Transverse colon (tissue), 4 donors: ENCODE measurements around the gene HPDL. TPM values are rescaled to one million over a fixed set of nuclear protein-coding genes. Genes with fewer than 3 reads are reported as not detected.

Experiments
- DNase-seq: peaks from one replicate; pipeline ENCODE4 v3.0.0-alpha.2; 2019
- H3K27ac ChIP-seq, 4 donors: fragments of 200-600 bp; sonication (generic); 2 replicates each; pipeline ENCODE4 v1.5.1; 2016 to 2018; ENCODE audit warnings: inconsistent platforms in 4 of 4
- H3K27me3 ChIP-seq: fragments of 200-600 bp; sonication (generic); 2 replicates; pipeline ENCODE4 v1.5.1; 2017; ENCODE audit warnings: inconsistent platforms
- H3K36me3 ChIP-seq, 4 donors: fragments of 200-600 bp; sonication (generic); 2 replicates each; pipeline ENCODE4 v1.5.1; 2017 to 2019; ENCODE audit warnings: inconsistent platforms in 4 of 4
- H3K4me1 ChIP-seq, 4 donors: fragments of 200-600 bp; sonication (generic); 2 replicates each; pipeline ENCODE4 v1.5.1; 2017 to 2020; ENCODE audit warnings: inconsistent platforms in 4 of 4
- H3K4me3 ChIP-seq, 4 donors: fragments of 200-600 bp; sonication (generic); 1 replicate in 1 of 4; 2 replicates in 3 of 4; pipeline versions ENCODE4 v1.5.1 to v1.6.1; 2017 to 2019; ENCODE audit warnings: inconsistent platforms in 4 of 4
- H3K9me3 ChIP-seq, 2 donors: fragments of 200-600 bp; sonication (generic); 2 replicates each; pipeline ENCODE4 v1.5.1; 2017 to 2019; ENCODE audit warnings: inconsistent platforms in 2 of 2
- CTCF ChIP-seq, 5 experiments: fragments of 200-600 bp in 3 of 5; fragments of 450-650 bp in 2 of 5; sonication (generic) in 3 of 5; IDR thresholded peaks; 1 replicate in 2 of 5; 2 replicates in 3 of 5; pipeline ENCODE4 v1.5.1; 2016 to 2017; ENCODE audit warnings: antibody characterized with exemption in 5 of 5, inconsistent platforms in 3 of 5, mild to moderate bottlenecking in 2 of 5, moderate library complexity in 1 of 5
- EP300 ChIP-seq: sonication (generic); formaldehyde crosslinking; IDR thresholded peaks from one replicate; pipeline ENCODE4 v1.6.1; 2017; ENCODE audit warnings: antibody characterized with exemption, low read depth
- POLR2A ChIP-seq: fragments of 450-650 bp; IDR thresholded peaks from one replicate; pipeline ENCODE4 v1.6.1; 2016; ENCODE audit warnings: antibody characterized with exemption, mild to moderate bottlenecking, moderate library complexity
- POLR2AphosphoS5 ChIP-seq, 3 donors: sonication (generic); formaldehyde crosslinking; IDR thresholded peaks; one replicate each; pipeline ENCODE4 v1.6.1; 2016; ENCODE audit warnings: antibody characterized with exemption in 3 of 3
- WGBS, 2 donors: methylation state at CpG; one replicate each; pipeline ENCODE4 v1.1.5; 2018; ENCODE audit warnings: low coverage in 1 of 2; 5-methylcytosine and 5-hydroxymethylcytosine counted together
- in situ Hi-C, 4 donors: fragments of 200-750 bp; cut with MboI; loops; one replicate each; pipeline versions ENCODE4 v1.15.0 to v1.15.1; 2017; ENCODE audit warnings: low sequenced_read_pairs in 3 of 4, low pct_ligation_motif_present in 1 of 4, low pct_unique_long_range_greater_than_20kb in 1 of 4
- intact Hi-C: fragments of 100-400 bp; cut with DNase I; formaldehyde crosslinking; loops from one replicate; pipeline ENCODE4 v1.15.1; 2023; ENCODE audit warnings: low total_unique reads
- total RNA-seq, 4 donors: library from RNA; depleted of rRNA; stranded (reverse); fragments of >200 nt; gene quantifications; one replicate each; pipeline ENCODE4 v1.1.0, GENCODE V29; 2016

The HPDL gene
- total RNA-seq, 4 donors from 2014 or later: 2.6 to 7.8 (median 4.3) TPM

GRCh38 chr1:45353685-45354084 is 27.0 kb downstream of the HPDL start:
- H3K4me1 ChIP-seq: peaks cover 0 to 6% (median 0%) of the 10 kb centered on the region in 4 donors
- no peak for DNase-seq
- H3K27ac ChIP-seq: no peak overlapping the region
- no peak overlapping the region for H3K4me3 ChIP-seq
- intact Hi-C loops (loop anchor here (5.0 kb wide), 1 partner anchor 139 kb away; the partner anchor contains the start of gene TESK2), in situ Hi-C loops (loop anchor here in 1 of 4 donors (10.0 kb wide), 1 partner anchor 141 kb away; the partner anchor contains the start of gene TESK2)
- H3K27me3 ChIP-seq: no peaks in the 10 kb centered on the region
- 86 to 94% methylated on average over 2 of the region's 2 CpGs for WGBS, 2 donors
- no peaks in the 10 kb centered on the region for H3K36me3 ChIP-seq
- TF ChIP-seq POLR2AphosphoS5 (IDR thresholded peaks at IDR 0.05) (no peak), CTCF (IDR thresholded peaks at IDR 0.05) (no peak), POLR2A (no peak)
- no peaks in the 10 kb centered on the region for H3K9me3 ChIP-seq

GRCh38 chr1:45354838-45355237 is 28.1 kb downstream of the HPDL start:
- peaks cover 0 to 2% (median 0%) of the 10 kb centered on the region in 4 donors for H3K4me1 ChIP-seq
- in situ Hi-C loops (loop anchor here in 3 of 4 donors (5.0 to 10.0 kb wide), 2 partner anchors 137 to 140 kb away; partner anchors contain the start of gene TESK2 (in 3 of the 3)), intact Hi-C loops (loop anchor here (5.0 kb wide), 1 partner anchor 137 kb away; the partner anchor contains the start of gene TESK2)
- H3K4me3 ChIP-seq: no peak overlapping the region
- TF ChIP-seq EP300 (no peak), CTCF (IDR thresholded peaks at IDR 0.05) (no peak), POLR2A (no peak), POLR2AphosphoS5 (IDR thresholded peaks at IDR 0.05) (no peak)
- no peak for DNase-seq
- H3K27me3 ChIP-seq: no peaks in the 10 kb centered on the region
- H3K36me3 ChIP-seq: no peaks in the 10 kb centered on the region
- no peaks in the 10 kb centered on the region for H3K9me3 ChIP-seq
- WGBS, 2 donors: 95% methylated on average over 4 of the region's 4 CpGs; no CpG with 5 or more reads in 1 of the 2 donors
- H3K27ac ChIP-seq: no peak overlapping the region

GRCh38 chr1:45355683-45356082 is 29.0 kb downstream of the HPDL start:
- Histone ChIP-seq H3K4me3 (no peak overlapping the region), H3K27me3 (no peaks in the 10 kb centered on the region), H3K9me3 (no peaks in the 10 kb centered on the region), H3K27ac (no peak overlapping the region), H3K4me1 (peaks cover 6 to 11% (median 7%) of the 10 kb centered on the region in 4 donors), H3K36me3 (no peaks in the 10 kb centered on the region)
- TF ChIP-seq POLR2A: no peak
- TF ChIP-seq EP300: no peak
- TF ChIP-seq CTCF (IDR thresholded peaks at IDR 0.05): no peak
- no peak for TF ChIP-seq POLR2AphosphoS5 (IDR thresholded peaks at IDR 0.05)
- whole genome bisulfite sequencing, 2 donors: 36 to 49% methylated on average over 2 of the region's 2 CpGs
- intact Hi-C loops (no loop called here), in situ Hi-C loops (loop anchor here in 3 of 4 donors (5.0 to 10.0 kb wide), 2 partner anchors 137 to 139 kb away; partner anchors contain the start of gene TESK2 (in 3 of the 3))
- no peak for DNase-seq

GRCh38 chr1:45356186-45356585 is 29.5 kb downstream of the HPDL start:
- in situ Hi-C loops (loop anchor here in 3 of 4 donors (5.0 to 10.0 kb wide), 2 partner anchors 136 to 139 kb away; partner anchors contain the start of gene TESK2 (in 3 of the 3)), intact Hi-C loops (no loop called here)
- H3K36me3 ChIP-seq: no peaks in the 10 kb centered on the region
- H3K4me3 ChIP-seq: no peak overlapping the region
- H3K27me3 ChIP-seq: no peaks in the 10 kb centered on the region
- TF ChIP-seq POLR2AphosphoS5 (IDR thresholded peaks at IDR 0.05): no peak
- TF ChIP-seq EP300: no peak
- no peak for TF ChIP-seq CTCF (IDR thresholded peaks at IDR 0.05)
- TF ChIP-seq POLR2A: no peak
- no peak overlapping the region for H3K27ac ChIP-seq
- peaks cover 9 to 16% (median 12%) of the 10 kb centered on the region in 4 donors for H3K4me1 ChIP-seq
- WGBS, 2 donors: 75 to 92% methylated on average over 2 to 4 of the region's 4 CpGs
- no peaks in the 10 kb centered on the region for H3K9me3 ChIP-seq
- DNase-seq: no peak
